HCT116 (cell line): Measurements from ENCODE around the gene GPR142.

Experiments
- CTCF ChIP-seq, 3 experiments: fragments of 200-600 bp in 1 of 3; sonication (generic) in 1 of 3; IDR thresholded peaks in 2 of 3; conservative IDR thresholded peaks in 1 of 3; 2 replicates each; pipeline ENCODE4 v1.5.1; 2012 to 2017; ENCODE audit warnings: low read depth in 2 of 3, low read length in 2 of 3, antibody characterized with exemption in 1 of 3, borderline replicate concordance in 1 of 3, control low read depth in 1 of 3, mild to moderate bottlenecking in 1 of 3, mixed read lengths in 1 of 3, mixed run types in 1 of 3, moderate library complexity in 1 of 3; ENCODE audit not compliant: insufficient read depth in 1 of 3
- EZH2 ChIP-seq: fragments of 200-600 bp; sonication (generic); IDR thresholded peaks from 2 replicates; pipeline ENCODE4 v1.6.1; 2017; ENCODE audit warnings: antibody characterized with exemption, mixed run types
- POLR2A ChIP-seq: IDR thresholded peaks from 2 replicates; pipeline ENCODE4 v1.7.0; 2011; ENCODE audit warnings: borderline replicate concordance; ENCODE audit not compliant: insufficient read depth, insufficient read length; ENCODE audit errors: extremely low read depth
- POLR2AphosphoS5 ChIP-seq: IDR thresholded peaks from 2 replicates; pipeline ENCODE4 v1.6.1; 2011; ENCODE audit warnings: mild to moderate bottlenecking, low read depth, low read length, moderate library complexity
- RAD21 ChIP-seq: IDR thresholded peaks from 2 replicates; pipeline ENCODE4 v1.6.1; 2012; ENCODE audit warnings: low read depth, mild to moderate bottlenecking
- SIN3A ChIP-seq: IDR thresholded peaks from 2 replicates; pipeline ENCODE4 v1.6.1; 2012; ENCODE audit warnings: low read depth
- ZFX ChIP-seq: fragments of 450-650 bp; IDR thresholded peaks from 2 replicates; pipeline ENCODE4 v1.6.1; 2017
- ZNF274 ChIP-seq: fragments of 200-500 bp; sonication (Bioruptor generic); IDR thresholded peaks from 2 replicates; pipeline ENCODE4 v1.6.1; 2014; ENCODE audit warnings: mild to moderate bottlenecking, low read depth, low read length, inconsistent platforms
- TF ChIP-seq, protein P1 (sequence below): IDR thresholded peaks from 2 replicates; pipeline ENCODE4 v1.6.1; 2012

DNA sequence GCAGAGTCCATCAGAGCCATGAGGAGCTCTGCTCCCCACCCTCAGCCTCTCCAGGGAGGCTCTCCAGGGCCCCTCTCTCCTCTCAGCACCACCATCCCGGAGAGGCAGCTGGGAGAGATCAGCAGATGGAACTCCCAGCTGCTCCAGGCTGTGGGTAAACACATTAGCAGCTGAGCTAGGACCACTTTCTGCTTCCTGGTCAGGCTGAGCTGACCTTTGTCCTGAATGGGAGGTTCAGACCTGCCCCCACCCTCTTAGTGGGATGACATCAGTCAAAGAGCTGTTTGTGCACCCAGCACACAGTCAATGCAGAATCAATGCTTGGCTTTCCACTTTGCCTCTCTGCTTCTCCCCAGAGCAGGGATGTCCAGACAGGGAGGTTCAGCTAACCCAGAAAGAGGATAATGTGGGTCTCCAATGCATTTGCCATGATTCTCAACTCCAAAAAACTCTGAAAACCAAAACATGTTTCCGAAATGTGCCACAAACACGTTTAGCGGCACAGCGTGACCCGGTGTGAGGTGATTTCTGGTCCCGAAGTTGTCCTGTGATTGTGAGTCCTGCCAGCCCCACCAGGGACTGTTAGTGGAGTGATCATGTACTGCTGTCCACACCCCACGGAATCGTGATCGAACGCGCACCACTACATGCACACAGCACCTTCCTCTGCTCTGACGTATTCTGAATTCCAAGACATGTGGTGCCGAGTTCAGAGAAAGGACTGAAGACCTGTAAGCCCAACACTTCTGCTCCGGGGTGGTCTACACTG lies 6.7 kb downstream of the GPR142 start:
- TF ChIP-seq, protein P1, sequence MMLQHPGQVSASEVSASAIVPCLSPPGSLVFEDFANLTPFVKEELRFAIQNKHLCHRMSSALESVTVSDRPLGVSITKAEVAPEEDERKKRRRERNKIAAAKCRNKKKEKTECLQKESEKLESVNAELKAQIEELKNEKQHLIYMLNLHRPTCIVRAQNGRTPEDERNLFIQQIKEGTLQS: no peak
- TF ChIP-seq POLR2A: no peak
- TF ChIP-seq CTCF (IDR thresholded peaks at IDR 0.05 in 2 of 3, conservative IDR thresholded peaks at IDR 0.05 in 1 of 3; ENCODE audit: borderline replicate concordance in 1 of 3, insufficient read depth in 1 of 3, low read depth in 2 of 3, low read length in 2 of 3): no peak
- no peak for TF ChIP-seq EZH2
- TF ChIP-seq ZNF274: no peak
- TF ChIP-seq SIN3A: no peak
- TF ChIP-seq POLR2AphosphoS5: no peak
- no peak for TF ChIP-seq RAD21
- no peak for TF ChIP-seq ZFX
